ENCODE measurements around the gene SSC5D.

GRCh38 chr19:55454787-55455243 is 33.4 kb upstream of the SSC5D start:
- TF ChIP-seq CTCF (IDR thresholded peaks at IDR 0.05 in 8 of 11, conservative IDR thresholded peaks at IDR 0.05 in 3 of 11), result peak in 10 of 11 experiments; percentile 15 to 66 (median 46)
- no peak for TF ChIP-seq POLR2A (IDR thresholded peaks at IDR 0.05)

All from spleen (tissue), 7 donors.